Lung (tissue), 12 donors: ENCODE data around the gene TMEM44. TPM values are rescaled to one million over a fixed set of nuclear protein-coding genes. Genes with fewer than 3 reads are reported as not detected.

ENCODE experiments used
- ATAC-seq: fragments of 200-7000 bp; cut with Tn5 transposase; one replicate; pipeline ENCODE4 v1.9.1; 2020; ENCODE audit warnings: moderate number of reproducible peaks; ENCODE audit not compliant: insufficient read depth, low FRiP score
- DNase-seq, 3 donors: peaks; one replicate each; pipeline ENCODE4 v3.0.0-alpha.2; 2013 to 2017
- H3K27ac ChIP-seq, 2 donors: one replicate each; pipeline ENCODE4 v1.5.1; 2013; ENCODE audit warnings: mild to moderate bottlenecking in 2 of 2, moderate library complexity in 2 of 2, control low read depth in 1 of 2, inconsistent platforms in 1 of 2, low read depth in 1 of 2, low read length in 1 of 2
- H3K27me3 ChIP-seq, 3 donors: one replicate each; pipeline ENCODE4 v1.5.1; 2013; ENCODE audit warnings: low read length in 2 of 3; ENCODE audit not compliant: control insufficient read depth in 3 of 3, insufficient read depth in 3 of 3
- H3K36me3 ChIP-seq, 4 donors: one replicate each; pipeline ENCODE4 v1.5.1; 2013; ENCODE audit warnings: low read length in 4 of 4, mild to moderate bottlenecking in 1 of 4, moderate library complexity in 1 of 4; ENCODE audit not compliant: control insufficient read depth in 4 of 4, insufficient read depth in 4 of 4
- H3K4me1 ChIP-seq, 5 donors: one replicate each; pipeline ENCODE4 v1.5.1; 2013; ENCODE audit warnings: low read length in 5 of 5, mild to moderate bottlenecking in 2 of 5, moderate library complexity in 1 of 5; ENCODE audit not compliant: control insufficient read depth in 5 of 5, insufficient read depth in 5 of 5
- H3K4me3 ChIP-seq: one replicate; pipeline ENCODE4 v1.5.1; 2013; ENCODE audit warnings: mild to moderate bottlenecking, control low read depth, moderate library complexity
- H3K9ac ChIP-seq, 2 donors: one replicate each; pipeline ENCODE4 v1.5.1; 2013; ENCODE audit warnings: low read length in 2 of 2, control low read depth in 1 of 2; ENCODE audit not compliant: insufficient read depth in 1 of 2
- H3K9me3 ChIP-seq, 4 donors: one replicate each; pipeline ENCODE4 v1.5.1; 2013; ENCODE audit warnings: low read length in 3 of 4, mild to moderate bottlenecking in 1 of 4, moderate library complexity in 1 of 4; ENCODE audit not compliant: control insufficient read depth in 4 of 4, insufficient read depth in 3 of 4
- CTCF ChIP-seq: IDR thresholded peaks from 2 replicates; pipeline ENCODE4 v1.5.1; 2012; ENCODE audit warnings: mild to moderate bottlenecking; ENCODE audit errors: control extremely low read depth, extremely low read depth
- WGBS, 2 donors: extraction: QIAGEN DNeasy Blood & Tissue Kit; methylation state at CpG; one replicate each; pipeline ENCODE4 v1.1.7; 2013; 5-methylcytosine and 5-hydroxymethylcytosine counted together
- polyA plus RNA-seq, 2 donors: library from polyadenylated mRNA; stranded (reverse); fragments of 200-250 nt; gene quantifications; one replicate each; pipeline ENCODE4 v1.2.1, GENCODE V29; 2013
- total RNA-seq, 2 donors: library from RNA; depleted of rRNA in 1 of 2; stranded (reverse); fragments of >200 nt in 1 of 2; gene quantifications; one replicate each; pipeline ENCODE4 v1.2.1, GENCODE V29; 2014 to 2021
- donor health status: control.
- donor health status: control.
- donor health status: Bipolar disorder and iron deficiency.
- donor health status: healthy.
- donor health status: DM: yes; HTN: yes; CAD: no.

Gene TMEM44
- total and polyA plus RNA-seq, 4 donors, result 10.4 to 23.5 (median 17.1) TPM

- peak; percentile 35 to 47 (median 38) for DNase-seq
- no peak overlapping the region for H3K9ac ChIP-seq
- ATAC-seq, result no peak
These were observed 59.4 kb downstream of the TMEM44 start for GRCh38 chr3:194573680-194574437.

GRCh38 chr3:194572944-194573491 lies 60.2 kb downstream of the TMEM44 start:
- ATAC-seq (no peak), DNase-seq (no peak)
- Histone ChIP-seq H3K36me3 (no peaks in the 10 kb centered on the region), H3K27me3 (no peaks in the 10 kb centered on the region), H3K27ac (peak overlapping the region in 1 of 2 donors; percentile 88), H3K9ac (no peak overlapping the region), H3K9me3 (no peaks in the 10 kb centered on the region), H3K4me1 (peaks cover 0 to 11% (median 6%) of the 10 kb centered on the region in 5 donors), H3K4me3 (no peak overlapping the region)
- WGBS, 2 donors, result 84 to 91% methylated on average over 16 of the region's 16 CpGs
- TF ChIP-seq CTCF, result no peak

More at GRCh38 chr3:194573680-194574437, 59.4 kb downstream of the TMEM44 start:
- WGBS, 2 donors, result 63 to 70% methylated on average over 10 of the region's 10 CpGs
- H3K4me1 ChIP-seq, result peaks cover 0 to 13% (median 6%) of the 10 kb centered on the region in 5 donors
- H3K36me3 ChIP-seq, result no peaks in the 10 kb centered on the region
- peak overlapping the region in 1 of 2 donors; percentile 88 for H3K27ac ChIP-seq
- H3K27me3 ChIP-seq, result no peaks in the 10 kb centered on the region
- H3K9me3 ChIP-seq, result no peaks in the 10 kb centered on the region
- TF ChIP-seq CTCF, result no peak
- H3K4me3 ChIP-seq, result no peak overlapping the region

GRCh38 chr3:194572143-194572789 lies 61.0 kb downstream of the TMEM44 start:
- H3K4me1 ChIP-seq, result peaks cover 0 to 11% (median 6%) of the 10 kb centered on the region in 5 donors
- peak overlapping the region in 1 of 2 donors; percentile 44 for H3K9ac ChIP-seq
- no peaks in the 10 kb centered on the region for H3K9me3 ChIP-seq
- no peaks in the 10 kb centered on the region for H3K27me3 ChIP-seq
- no peak for ATAC-seq
- H3K27ac ChIP-seq, result peak overlapping the region; percentile 13 to 88
- DNase-seq, result peak; percentile 55 to 66 (median 65)
- no peak overlapping the region for H3K4me3 ChIP-seq
- TF ChIP-seq CTCF, result no peak
- H3K36me3 ChIP-seq, result no peaks in the 10 kb centered on the region
- 25 to 38% methylated on average over 18 of the region's 18 CpGs for whole genome bisulfite sequencing, 2 donors
